GM12878 (cell line): Measurements from ENCODE around the gene MBOAT2. TPM values are rescaled to one million over a fixed set of nuclear protein-coding genes. Genes with fewer than 3 reads are reported as not detected.

ENCODE experiments used
- ATAC-seq: fragments of 200-7000 bp; cut with Tn5 transposase; 3 replicates; pipeline ENCODE4 v1.9.1; 2020; ENCODE audit warnings: mild to moderate bottlenecking, moderate library complexity
- Bru-seq: library from RNA; stranded (reverse); fragments of 400-500 nt; gene quantifications from one replicate; lab custom pipeline; 2021; lab: Mats Ljungman, UMichigan
- BruChase-seq, 2 experiments: library from RNA; stranded (reverse); fragments of 400-500 nt; gene quantifications; one replicate each; lab custom pipeline; 2021; lab: Mats Ljungman, UMichigan
- BruUV-seq: library from RNA; stranded (reverse); fragments of 400-500 nt; replicated peaks from 2 replicates; lab custom pipeline; 2021; lab: Mats Ljungman, UMichigan
- CTCF ChIA-PET: fragments of 300-600 bp; sonication (Branson Sonifier 250); formaldehyde crosslinking; extraction: SDS; loops from one replicate; lab custom pipeline; 2021; ENCODE audit warnings: inconsistent platforms; lab: Yijun Ruan, JAX
- POLR2A ChIA-PET: fragments of 350-600 bp; formaldehyde crosslinking; extraction: SDS; loops from one replicate; lab custom pipeline; 2021; ENCODE audit warnings: inconsistent platforms; lab: Charles Lee
- RAD21 ChIA-PET: fragments of 300-600 bp; sonication (Branson Sonifier 250); formaldehyde crosslinking; loops from one replicate; lab custom pipeline; 2023; ENCODE audit warnings: antibody characterized with exemption; ENCODE audit not compliant: unreplicated experiment; lab: Charles Lee
- SMC1A ChIA-PET: fragments of 300-600 bp; sonication (Branson Sonifier 250); formaldehyde crosslinking; loops from one replicate; lab custom pipeline; 2023; ENCODE audit not compliant: unreplicated experiment, uncharacterized antibody; lab: Charles Lee
- DNase-seq: peaks from one replicate; pipeline ENCODE4 v3.0.0-alpha.2; 2011; ENCODE audit warnings: low read depth, low spot score
- FAIRE-seq: peaks from 3 replicates; lab custom pipeline; 2011; peaks lifted over from hg19 to GRCh38; lab: Jason Lieb, UNC
- H2AFZ ChIP-seq: 2 replicates; pipeline ENCODE4 v1.6.0; 2011; ENCODE audit warnings: low read depth, low read length, control low read depth; ENCODE audit not compliant: control insufficient read depth
- H3K27ac ChIP-seq: 2 replicates; pipeline ENCODE4 v1.5.1; 2011; ENCODE audit warnings: control low read depth; ENCODE audit not compliant: control insufficient read depth, insufficient read depth
- H3K27me3 ChIP-seq, 2 experiments: replicated peaks in 1 of 2; 2 replicates each; pipeline versions ENCODE4 v1.6.0 to v1.6.1; 2011; ENCODE audit warnings: low read length in 1 of 2; ENCODE audit not compliant: control insufficient read depth in 2 of 2, insufficient read depth in 2 of 2
- H3K36me3 ChIP-seq, 2 experiments: 2 replicates each; pipeline ENCODE4 v1.5.1; 2011; ENCODE audit warnings: low read length in 1 of 2; ENCODE audit not compliant: control insufficient read depth in 2 of 2, insufficient read depth in 2 of 2
- H3K4me1 ChIP-seq: 2 replicates; pipeline ENCODE4 v1.6.1; 2011; ENCODE audit warnings: mild to moderate bottlenecking, low read length, moderate library complexity, mixed read lengths; ENCODE audit not compliant: control insufficient read depth, insufficient read depth
- H3K4me2 ChIP-seq: 2 replicates; pipeline ENCODE4 v1.6.0; 2011; ENCODE audit warnings: control low read depth; ENCODE audit not compliant: control insufficient read depth, insufficient read depth
- H3K4me3 ChIP-seq: fragments of 200-600 bp; sonication (generic); 2 replicates; pipeline ENCODE4 v1.5.1; 2016
- H3K79me2 ChIP-seq: 2 replicates; pipeline ENCODE4 v1.6.0; 2011; ENCODE audit warnings: low read length; ENCODE audit not compliant: control insufficient read depth, insufficient read depth
- H3K9ac ChIP-seq: 2 replicates; pipeline ENCODE4 v1.8.0; 2011; ENCODE audit warnings: low read length, control low read depth, mixed read lengths; ENCODE audit not compliant: control insufficient read depth, insufficient read depth
- H3K9me3 ChIP-seq: replicated peaks from 3 replicates; pipeline ENCODE4 v1.5.1; 2011; ENCODE audit warnings: mild to moderate bottlenecking, low read length; ENCODE audit not compliant: control insufficient read depth, insufficient read depth
- H4K20me1 ChIP-seq: 2 replicates; pipeline ENCODE4 v1.6.0; 2011; ENCODE audit not compliant: control insufficient read depth, insufficient read depth
- CHD2 ChIP-seq: IDR thresholded peaks from 2 replicates; pipeline ENCODE4 v1.6.1; 2011; ENCODE audit warnings: low read depth, low read length, improper control_type of control experiment, borderline replicate concordance
- MLLT1 ChIP-seq: fragments of 450-650 bp; IDR thresholded peaks from 2 replicates; pipeline ENCODE4 v1.6.1; 2016; ENCODE audit warnings: mild to moderate bottlenecking
- NR2C1 ChIP-seq: fragments of 450-650 bp; IDR thresholded peaks from 2 replicates; pipeline ENCODE4 v1.6.1; 2017; ENCODE audit warnings: antibody characterized with exemption, mild to moderate bottlenecking, moderate library complexity
- NR2F1 ChIP-seq: fragments of 450-650 bp; conservative IDR thresholded peaks from 2 replicates; pipeline ENCODE4 v1.6.1; 2017; ENCODE audit warnings: mild to moderate bottlenecking
- PAX5 ChIP-seq: IDR thresholded peaks from 2 replicates; pipeline ENCODE4 v1.6.1; 2011; ENCODE audit warnings: low read depth, low read length, borderline replicate concordance
- PML ChIP-seq: IDR thresholded peaks from 2 replicates; pipeline ENCODE4 v1.6.1; 2012; ENCODE audit warnings: low read length, inconsistent platforms
- POLR2A ChIP-seq: IDR thresholded peaks from 2 replicates; pipeline ENCODE4 v1.6.1; 2011; ENCODE audit warnings: low read depth, mild to moderate bottlenecking, low read length
- RB1 ChIP-seq: fragments of 450-650 bp; formaldehyde crosslinking; IDR thresholded peaks from 2 replicates; pipeline ENCODE4 v1.6.1; 2017; ENCODE audit warnings: mild to moderate bottlenecking, borderline replicate concordance
- RELA ChIP-seq: fragments of 450-650 bp; IDR thresholded peaks from 2 replicates; pipeline ENCODE4 v1.8.0; 2014; ENCODE audit warnings: borderline replicate concordance; ENCODE audit not compliant: partially characterized antibody
- SMARCA5 ChIP-seq: fragments of 450-650 bp; IDR thresholded peaks from 2 replicates; pipeline ENCODE4 v1.6.1; 2017; ENCODE audit warnings: mild to moderate bottlenecking
- USF2 ChIP-seq: IDR thresholded peaks from 2 replicates; pipeline ENCODE4 v1.6.1; 2011; ENCODE audit warnings: low read depth, low read length, improper control_type of control experiment, borderline replicate concordance
- ZBTB4 ChIP-seq: fragments of 450-650 bp; formaldehyde crosslinking; IDR thresholded peaks from 2 replicates; pipeline ENCODE4 v1.4.0; 2022; ENCODE audit warnings: mild to moderate bottlenecking, moderate library complexity
- ZSCAN29 ChIP-seq: fragments of 450-650 bp; IDR thresholded peaks from 2 replicates; pipeline ENCODE4 v1.6.1; 2017; ENCODE audit warnings: mild to moderate bottlenecking, moderate library complexity
- WGBS: methylation state at CpG from one replicate; pipeline ENCODE4 v1.1.6; 2016; ENCODE audit warnings: low lambda C conversion rate; ENCODE audit not compliant: insufficient replicate concordance, insufficient coverage; ENCODE audit errors: missing lambda C conversion rate; 5-methylcytosine and 5-hydroxymethylcytosine counted together
- in situ Hi-C: fragments of 300-500 bp; cut with MboI; formaldehyde crosslinking; loops from 9 replicates; pipeline ENCODE4 v1.14.3; 2018; ENCODE audit warnings: mixed read lengths
- intact Hi-C: fragments of 100-400 bp; cut with micrococcal nuclease; formaldehyde crosslinking; loops from one replicate; pipeline ENCODE4 v1.14.2; 2022; ENCODE audit not compliant: unreplicated experiment
- long read RNA-seq, 2 experiments: library from polyadenylated mRNA; unstranded; transcript quantifications; one replicate each; pipeline ENCODE4 v2.0.0, GENCODE V29; 2019 to 2020
- polyA minus RNA-seq, 3 experiments: library from RNA; depleted of rRNA, polyadenylated mRNA; stranded (reverse); fragments of >200 nt; gene quantifications; 2 replicates each; pipeline ENCODE4 v1.2.3, GENCODE V29; 2011
- polyA plus RNA-seq, 11 experiments: library from polyadenylated mRNA; depleted of rRNA in 4 of 11; unstranded in 6 of 11; stranded (reverse) in 5 of 11; fragments of >200 nt; fragmentation: Nextera tagmentation in 4 of 11; fragmentation: Illumina TruSeq in 1 of 11; extraction: Ambion mirVana in 4 of 11; extraction: Trizol in 1 of 11; gene quantifications; 1 replicate in 1 of 11; 2 replicates in 10 of 11; pipeline versions ENCODE4 v1.2.1 to v1.2.3, GENCODE V29; 2011 to 2016; ENCODE audit warnings: inconsistent platforms in 2 of 11, missing spikeins in 2 of 11, low read depth in 1 of 11
- total RNA-seq, 4 experiments: library from RNA; depleted of rRNA in 3 of 4; stranded (reverse); fragments of >200 nt in 3 of 4; fragmentation: Illumina TruSeq in 1 of 4; extraction: Trizol in 1 of 4; gene quantifications; 2 replicates each; pipeline versions ENCODE4 v1.2.1 to v1.2.3, GENCODE V29; 2013 to 2021

Gene MBOAT2
- 38.6 and 46.9 TPM in 2 replicates for total RNA-seq (2013; cell fraction: nucleolus; rRNA removed)
- total RNA-seq (2014; rRNA removed), result 1.2 and 1.6 TPM in 2 replicates
- total RNA-seq (2014; rRNA removed; fragmentation: Illumina TruSeq; extraction: Trizol), result 1.8 TPM in 2 replicates
- total RNA-seq (2021), result 1.5 and 2.1 TPM in 2 replicates
- polyA plus RNA-seq (2011; ENCODE audit: low read depth), result 1.5 TPM
- 40.6 and 48.2 TPM in 2 replicates for polyA plus RNA-seq (2011; rRNA removed)
- 17.4 and 17.6 TPM in 2 replicates for polyA plus RNA-seq (2011; cell fraction: cytosol; rRNA removed)
- 78.0 and 79.8 TPM in 2 replicates for polyA plus RNA-seq (2011; cell fraction: nucleus; rRNA removed)
- 3.7 and 4.3 TPM in 2 replicates for polyA plus RNA-seq (2012)
- 1.9 and 3.3 TPM in 2 replicates for polyA plus RNA-seq (2014; fragmentation: Illumina TruSeq; extraction: Trizol)
- polyA plus RNA-seq (2014; fragmentation: Nextera tagmentation; extraction: Ambion mirVana), result 1 to 10 TPM in 1 of 2 experiments, under 1 TPM in 1; 0.08 to 1.3 TPM
- polyA plus RNA-seq (2014; rRNA removed), result 2.0 and 2.6 TPM in 2 replicates
- polyA plus RNA-seq (2016; fragmentation: Nextera tagmentation; extraction: Ambion mirVana), result 1 to 10 TPM; 1.2 to 1.7 TPM
- 33.9 and 37.0 TPM in 2 replicates for polyA minus RNA-seq (2011; rRNA and poly(A)+ RNA removed)
- 10.3 and 12.8 TPM in 2 replicates for polyA minus RNA-seq (2011; cell fraction: cytosol; rRNA and poly(A)+ RNA removed)
- polyA minus RNA-seq (2011; cell fraction: nucleus; rRNA and poly(A)+ RNA removed), result 14.0 and 35.6 TPM in 2 replicates
- percentile 74 among the genes with signal in this experiment for Bru-seq, nascent RNA
- BruChase-seq, experiment 1, labeled RNA remaining after a 6-hour chase, result percentile 78 among the genes with signal in this experiment
- BruChase-seq, experiment 2, labeled RNA remaining after a 2-hour chase, result percentile 78 among the genes with signal in this experiment
- long read RNA-seq, experiment 1, full-length matches to known transcripts, result 16 of 23 reads
- long read RNA-seq, experiment 1, partial matches to known transcripts, result 0 of 23 reads
- long read RNA-seq, experiment 1, other reads (novel, unspliced or antisense), result 7 of 23 reads
- long read RNA-seq, experiment 2, full-length matches to known transcripts, result 80 of 119 reads
- long read RNA-seq, experiment 2, partial matches to known transcripts, result 4 of 119 reads
- long read RNA-seq, experiment 2, other reads (novel, unspliced or antisense), result 35 of 119 reads

- Histone ChIP-seq H3K79me2 (peaks cover 8% of the 10 kb centered on the region), H3K27ac (peak within 1 kb of the TSS; percentile 66), H3K4me2 (peak within 1 kb of the TSS; percentile 89), H3K4me3 (peak within 1 kb of the TSS; percentile 71), H3K27me3 (no peaks in the 10 kb centered on the region; a peak in 1 of 4 replicates), H4K20me1 (no peaks in the 10 kb centered on the region), H3K36me3 (no peaks in the 10 kb centered on the region), H3K4me1 (no peaks in the 10 kb centered on the region; the same call in 1 of the 2 replicates), H3K9ac (peak within 1 kb of the TSS; percentile 75), H3K9me3 (no peaks in the 10 kb centered on the region), H2AFZ (peak within 1 kb of the TSS; percentile 87)
- DNase-seq, result peak; percentile 43
- peak; percentile 92 for ATAC-seq
- ChIA-PET RAD21 (interaction anchor here (1.1 to 4.3 kb wide), 4 partner anchors 15 to 96 kb away, joined by 3 to 19 read pairs (median 14); no protein-coding TSS in a partner anchor), CTCF (interaction anchor here (0.6 to 1.5 kb wide), 2 partner anchors 12 to 19 kb away, joined by 3 read pairs; no protein-coding TSS in a partner anchor), SMC1A (interaction anchor here (1.1 to 8.2 kb wide), 3 partner anchors 16 to 130 kb away, joined by 3 to 101 read pairs (median 18); no protein-coding TSS in a partner anchor), POLR2A (interaction anchor here (0.9 to 4.0 kb wide), 4 partner anchors 12 to 95 kb away, joined by 4 to 18 read pairs (median 5); no protein-coding TSS in a partner anchor)
- in situ Hi-C loops (no loop called here), intact Hi-C loops (loop anchor here (2.0 to 5.0 kb wide), 3 partner anchors 89 to 139 kb away; no protein-coding TSS in a partner anchor)
- WGBS, result under 1% methylated on average over 34 of the region's 104 CpGs
- BruUV-seq, result no TSS peak
- FAIRE-seq, result no peak
- TF ChIP-seq NR2C1 (0 out of 2 replicates have a peak, but pooled peaks have one; percentile 9), ZBTB4 (CRISPR knock-in tag) (peak; percentile 55; the same call in 1 of the 2 replicates), ZSCAN29 (0 out of 2 replicates have a peak, but pooled peaks have one; percentile 17), NR2F1 (peak; percentile 44), PML (no peak), SMARCA5 (peak; percentile 29), POLR2A (peak; percentile 79), MLLT1 (0 out of 2 replicates have a peak, but pooled peaks have one; percentile 37), CHD2 (peak; percentile 87), RB1 (peak; percentile 91), RELA (peak; percentile 21), PAX5 (no peak), USF2 (no peak)
Measured at GRCh38 chr2:9003616-9004337, at the start of gene MBOAT2. MBOAT2 (minus strand) TSS chr2:9003684; CDS start chr2:9003614, 70 bp downstream.
